T-cell (primary cell): ENCODE results near the gene ZC3HAV1. TPM values are rescaled to one million over a fixed set of nuclear protein-coding genes. Genes with fewer than 3 reads are reported as not detected.

Experiments
- ATAC-seq, 4 experiments: fragments of 200-7000 bp in 3 of 4; fragments of 150-1000 bp in 1 of 4; cut with Tn5 transposase; replicated peaks in 1 of 4; 1 replicate in 3 of 4; 2 replicates in 1 of 4; pipeline ENCODE4 v1.10.0; 2021; ENCODE audit warnings: moderate library complexity in 3 of 4, mild to moderate bottlenecking in 2 of 4, moderate number of reproducible peaks in 1 of 4
- CTCF ChIA-PET, 2 donors: fragments of 300-600 bp; sonication (Branson Sonifier 250); formaldehyde crosslinking; loops; one replicate each; lab custom pipeline; 2022; ENCODE audit warnings: antibody characterized with exemption in 2 of 2; lab: Charles Lee
- POLR2A ChIA-PET, 2 donors: fragments of 300-600 bp; sonication (Branson Sonifier 250); formaldehyde crosslinking; loops; one replicate each; lab custom pipeline; 2022; ENCODE audit warnings: antibody characterized with exemption in 2 of 2; lab: Charles Lee
- DNase-seq, 35 experiments: peaks; one replicate each; pipeline versions ENCODE4 v3.0.0 to v3.0.0-alpha.2; 2013 to 2023
- H3K27ac ChIP-seq: one replicate; pipeline ENCODE4 v1.5.1; 2013; ENCODE audit warnings: low read length
- H3K27me3 ChIP-seq, 2 experiments: replicated peaks in 1 of 2; 1 replicate in 1 of 2; 2 replicates in 1 of 2; pipeline versions ENCODE4 v1.6.1 to v1.7.0; 2013; ENCODE audit warnings: low read length in 1 of 2, mixed read lengths in 1 of 2; ENCODE audit not compliant: control insufficient read depth in 2 of 2, insufficient read depth in 2 of 2; ENCODE audit errors: extremely low read depth in 1 of 2
- H3K36me3 ChIP-seq, 2 donors: 1 replicate in 1 of 2; 2 replicates in 1 of 2; pipeline versions ENCODE4 v1.6.1 to v1.7.0; 2013; ENCODE audit warnings: low read length in 1 of 2; ENCODE audit not compliant: control insufficient read depth in 2 of 2, insufficient read depth in 1 of 2; ENCODE audit errors: extremely low read depth in 1 of 2
- H3K4me1 ChIP-seq, 2 experiments: 1 replicate in 1 of 2; 2 replicates in 1 of 2; pipeline versions ENCODE4 v1.6.1 to v1.7.0; 2013; ENCODE audit warnings: low read length in 2 of 2, mixed read lengths in 1 of 2; ENCODE audit not compliant: insufficient read depth in 2 of 2, control insufficient read depth in 1 of 2; ENCODE audit errors: extremely low read depth in 1 of 2
- H3K4me3 ChIP-seq, 2 donors: 1 replicate in 1 of 2; 2 replicates in 1 of 2; pipeline versions ENCODE4 v1.5.1 to v1.7.0; 2013; ENCODE audit warnings: mild to moderate bottlenecking in 2 of 2, low read length in 1 of 2, moderate library complexity in 1 of 2; ENCODE audit not compliant: control insufficient read depth in 1 of 2; ENCODE audit errors: extremely low read depth in 1 of 2
- H3K9me3 ChIP-seq: 2 replicates; pipeline ENCODE4 v1.7.0; 2013
- H3K27ac Mint-ChIP-seq, 2 donors: one replicate each; pipeline ENCODE4 v1.8.0; 2020 to 2021; ENCODE audit warnings: mild to moderate bottlenecking in 2 of 2, mixed read lengths in 2 of 2
- H3K27me3 Mint-ChIP-seq, 2 donors: one replicate each; pipeline ENCODE4 v1.8.0; 2021 to 2022; ENCODE audit warnings: mixed read lengths in 2 of 2
- H3K36me3 Mint-ChIP-seq: one replicate; pipeline ENCODE4 v1.8.0; 2021; ENCODE audit warnings: mixed read lengths
- H3K4me1 Mint-ChIP-seq, 3 donors: one replicate each; pipeline ENCODE4 v1.8.0; 2020 to 2022; ENCODE audit warnings: mixed read lengths in 3 of 3, mild to moderate bottlenecking in 1 of 3
- H3K4me3 Mint-ChIP-seq, 3 donors: one replicate each; pipeline ENCODE4 v1.8.0; 2020 to 2022; ENCODE audit warnings: mild to moderate bottlenecking in 3 of 3, mixed read lengths in 3 of 3, moderate library complexity in 3 of 3
- H3K9me3 Mint-ChIP-seq, 3 donors: one replicate each; pipeline ENCODE4 v1.8.0; 2020 to 2022; ENCODE audit warnings: mixed read lengths in 3 of 3
- WGBS: methylation state at CpG from one replicate; pipeline ENCODE4 v1.1.5; 2013; ENCODE audit warnings: missing lambda C conversion rate; ENCODE audit not compliant: insufficient coverage; 5-methylcytosine and 5-hydroxymethylcytosine counted together
- total RNA-seq, 35 experiments: library from RNA in 6 of 35; stranded (reverse) in 6 of 35; fragments of 120-200 nt in 1 of 35; gene quantifications; one replicate each; pipeline versions ENCODE4 v1.2.1 to v1.2.4 and lab custom pipeline; 2013 to 2026

ZC3HAV1 gene
- total RNA-seq, 5 donors from 2014 or later (not counting 1 experiment from before 2014, with no cell fraction given): 148 to 201 (median 155) TPM

GRCh38 chr7:139034855-139035585 lies 74.5 kb downstream of the ZC3HAV1 start:
- CTCF ChIA-PET: interaction anchor here (0.6 to 1.0 kb wide), 3 partner anchors 25 to 56 kb away, joined by 3 to 7 read pairs (median 6); no protein-coding TSS in a partner anchor
- ATAC-seq (peak; percentile 41 to 51 (median 45)), DNase-seq (peak in 11 of 35 experiments; percentile 2 to 31 (median 12))
- Histone ChIP-seq H3K27ac (no peak overlapping the region), H3K9me3 (no peaks in the 10 kb centered on the region), H3K36me3 (no peaks in the 10 kb centered on the region), H3K4me3 (peak overlapping the region; percentile 34 to 70), H3K4me1 (peaks cover 0 to 11% of the 10 kb centered on the region in 2 experiments), H3K27me3 (peaks cover 0 to 8% of the 10 kb centered on the region in 2 experiments)
- Mint-ChIP-seq H3K36me3 (no peaks in the 10 kb centered on the region), H3K9me3 (no peaks in the 10 kb centered on the region), H3K27ac (peak overlapping the region in 1 of 2 donors; percentile 22), H3K27me3 (no peaks in the 10 kb centered on the region), H3K4me1 (peaks cover 19 to 23% (median 19%) of the 10 kb centered on the region in 3 donors), H3K4me3 (peak overlapping the region; percentile 75 to 80 (median 78))
- POLR2A ChIA-PET: interaction anchor here (0.6 to 0.7 kb wide), 4 partner anchors 23 to 106 kb away, joined by 4 to 9 read pairs (median 5); no protein-coding TSS in a partner anchor
- WGBS: 18% methylated on average over 41 of the region's 47 CpGs

GRCh38 chr7:139034336-139034735 lies 75.2 kb downstream of the ZC3HAV1 start:
- WGBS: 96% methylated on average over 4 of the region's 5 CpGs
- no peaks in the 10 kb centered on the region for H3K36me3 ChIP-seq
- no peaks in the 10 kb centered on the region for H3K36me3 Mint-ChIP-seq
- H3K9me3 Mint-ChIP-seq: no peaks in the 10 kb centered on the region
- peaks cover 0 to 8% of the 10 kb centered on the region in 2 experiments for H3K27me3 ChIP-seq
- H3K27me3 Mint-ChIP-seq: no peaks in the 10 kb centered on the region
- CTCF ChIA-PET: no interaction called here
- no peak overlapping the region for H3K27ac ChIP-seq
- DNase-seq: no peak
- no peak for ATAC-seq
- POLR2A ChIA-PET: no interaction called here
- H3K4me3 ChIP-seq: no peak overlapping the region
- no peaks in the 10 kb centered on the region for H3K9me3 ChIP-seq
- no peak overlapping the region for H3K27ac Mint-ChIP-seq
- H3K4me1 Mint-ChIP-seq: peaks cover 19 to 23% (median 19%) of the 10 kb centered on the region in 3 donors
- H3K4me3 Mint-ChIP-seq: peak overlapping the region; percentile 75 to 80 (median 78)
- H3K4me1 ChIP-seq: peaks cover 0 to 11% of the 10 kb centered on the region in 2 experiments

- Histone ChIP-seq H3K27ac (no peak overlapping the region), H3K36me3 (no peaks in the 10 kb centered on the region), H3K4me3 (no peak overlapping the region), H3K27me3 (peaks cover 0 to 8% of the 10 kb centered on the region in 2 experiments), H3K9me3 (no peaks in the 10 kb centered on the region), H3K4me1 (peaks cover 0 to 11% of the 10 kb centered on the region in 2 experiments)
- DNase-seq (no peak), ATAC-seq (no peak)
- Mint-ChIP-seq H3K27ac (peak overlapping the region in 1 of 2 donors; percentile 52), H3K9me3 (no peaks in the 10 kb centered on the region), H3K4me1 (peaks cover 19 to 23% (median 19%) of the 10 kb centered on the region in 3 donors), H3K4me3 (no peak overlapping the region), H3K27me3 (no peaks in the 10 kb centered on the region), H3K36me3 (no peaks in the 10 kb centered on the region)
- CTCF ChIA-PET: interaction anchor here in 1 of 2 donors (0.6 kb wide), 2 partner anchors 12 to 130 kb away, joined by 3 to 4 read pairs; no protein-coding TSS in a partner anchor
- POLR2A ChIA-PET: interaction anchor here in 1 of 2 donors (0.7 kb wide), 1 partner anchor 127 kb away, joined by 4 read pairs; no protein-coding TSS in a partner anchor
- WGBS: 88% methylated on average over 5 of the region's 6 CpGs
Observed at GRCh38 chr7:139033346-139034114, 76.0 kb downstream of the ZC3HAV1 start.

GRCh38 chr7:139032473-139032872 lies 77.0 kb downstream of the ZC3HAV1 start:
- Mint-ChIP-seq H3K4me1 (peaks cover 19 to 23% (median 19%) of the 10 kb centered on the region in 3 donors), H3K36me3 (no peaks in the 10 kb centered on the region), H3K27me3 (no peaks in the 10 kb centered on the region), H3K27ac (no peak overlapping the region), H3K4me3 (no peak overlapping the region), H3K9me3 (no peaks in the 10 kb centered on the region)
- WGBS: no CpG with 5 or more reads among the region's 4 CpGs
- CTCF ChIA-PET: interaction anchor here in 1 of 2 donors (0.6 kb wide), 1 partner anchor 13 kb away, joined by 3 read pairs; no protein-coding TSS in a partner anchor
- Histone ChIP-seq H3K36me3 (no peaks in the 10 kb centered on the region), H3K9me3 (no peaks in the 10 kb centered on the region), H3K4me1 (peaks cover 0 to 11% of the 10 kb centered on the region in 2 experiments), H3K27me3 (peaks cover 0 to 8% of the 10 kb centered on the region in 2 experiments), H3K27ac (no peak overlapping the region), H3K4me3 (no peak overlapping the region)
- POLR2A ChIA-PET: interaction anchor here in 1 of 2 donors (0.6 kb wide), 1 partner anchor 33 kb away, joined by 3 read pairs; no protein-coding TSS in a partner anchor
- ATAC-seq (no peak), DNase-seq (no peak)

DNA sequence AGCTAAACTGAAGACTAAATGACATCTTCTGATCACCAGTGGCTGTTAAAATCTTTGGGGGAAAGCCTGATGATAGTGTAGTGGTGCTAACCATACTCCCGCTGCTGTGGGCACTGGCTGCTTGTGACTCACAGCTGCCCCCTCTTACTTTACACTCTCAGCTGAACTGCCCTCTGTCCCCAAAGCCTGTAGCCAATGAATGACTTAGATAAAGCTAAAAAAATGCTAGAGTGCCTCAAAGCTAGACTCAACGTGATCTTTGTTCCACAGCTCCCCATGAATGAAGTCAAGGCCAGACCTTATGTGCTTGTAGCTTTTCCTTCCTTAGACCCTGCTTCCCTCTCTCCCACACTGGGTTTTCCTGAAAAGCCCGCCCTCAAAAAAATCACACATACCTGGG lies 80.2 kb downstream of the ZC3HAV1 start:
- H3K27ac Mint-ChIP-seq: peak overlapping the region in 1 of 2 donors; percentile 58
- Histone ChIP-seq H3K4me3 (no peak overlapping the region), H3K4me1 (no peaks in the 10 kb centered on the region), H3K36me3 (no peaks in the 10 kb centered on the region), H3K27me3 (no peaks in the 10 kb centered on the region), H3K9me3 (no peaks in the 10 kb centered on the region), H3K27ac (no peak overlapping the region)
- POLR2A ChIA-PET: interaction anchor here in 1 of 2 donors (0.5 to 0.9 kb wide), 2 partner anchors 21 to 24 kb away, joined by 3 to 5 read pairs; no protein-coding TSS in a partner anchor
- no peak for ATAC-seq
- no peak overlapping the region for H3K4me3 Mint-ChIP-seq
- no peaks in the 10 kb centered on the region for H3K27me3 Mint-ChIP-seq
- no peak for DNase-seq
- WGBS: 94% methylated on average over 2 of the region's 3 CpGs
- CTCF ChIA-PET: interaction anchor here in 1 of 2 donors (0.6 to 0.7 kb wide), 2 partner anchors 39 to 606 kb away, joined by 3 read pairs; no protein-coding TSS in a partner anchor
- H3K36me3 Mint-ChIP-seq: no peaks in the 10 kb centered on the region
- H3K4me1 Mint-ChIP-seq: peaks cover 7 to 12% (median 11%) of the 10 kb centered on the region in 3 donors
- H3K9me3 Mint-ChIP-seq: no peaks in the 10 kb centered on the region

- Mint-ChIP-seq H3K9me3 (no peaks in the 10 kb centered on the region), H3K27me3 (no peaks in the 10 kb centered on the region), H3K36me3 (no peaks in the 10 kb centered on the region), H3K4me1 (no peaks in the 10 kb centered on the region), H3K27ac (no peak overlapping the region), H3K4me3 (no peak overlapping the region)
- Histone ChIP-seq H3K27me3 (no peaks in the 10 kb centered on the region), H3K36me3 (no peaks in the 10 kb centered on the region), H3K27ac (no peak overlapping the region), H3K4me1 (no peaks in the 10 kb centered on the region), H3K9me3 (no peaks in the 10 kb centered on the region), H3K4me3 (no peak overlapping the region)
- ATAC-seq (no peak), DNase-seq (no peak)
- POLR2A ChIA-PET: no interaction called here
- CTCF ChIA-PET: interaction anchor here (0.7 to 1.9 kb wide), 2 partner anchors 48 to 55 kb away, joined by 3 to 5 read pairs; no protein-coding TSS in a partner anchor
- WGBS: 100% methylated on average over 1 of the region's 6 CpGs
Observed at GRCh38 chr7:139026551-139026950, 83.0 kb downstream of the ZC3HAV1 start.
